Smooth muscle cell (in vitro differentiated cells): ENCODE measurements around the gene CTF1. TPM values are rescaled to one million over a fixed set of nuclear protein-coding genes. Genes with fewer than 3 reads are reported as not detected.

Experiments
- DNase-seq: peaks from one replicate; lab custom pipeline; 2025; ENCODE audit not compliant: unreplicated experiment; lab: John Stamatoyannopoulos, UW
- H2AFZ ChIP-seq: fragments of 200-600 bp; sonication (generic); 2 replicates; pipeline ENCODE4 v1.6.0; 2016; ENCODE audit warnings: antibody characterized with exemption, low read depth, mild to moderate bottlenecking
- H3F3A ChIP-seq: fragments of 200-600 bp; sonication (generic); 2 replicates; pipeline ENCODE4 v1.6.0; 2017; ENCODE audit warnings: antibody characterized with exemption, low read depth
- H3K27ac ChIP-seq: fragments of 200-600 bp; sonication (generic); 2 replicates; pipeline ENCODE4 v1.5.1; 2016; ENCODE audit warnings: low read depth, mild to moderate bottlenecking
- H3K27me3 ChIP-seq: fragments of 200-600 bp; sonication (generic); 2 replicates; pipeline ENCODE4 v1.6.1; 2016; ENCODE audit warnings: low read depth, mild to moderate bottlenecking
- H3K36me3 ChIP-seq: fragments of 200-600 bp; sonication (generic); 2 replicates; pipeline ENCODE4 v1.5.1; 2016; ENCODE audit warnings: low read depth
- H3K4me1 ChIP-seq: fragments of 200-600 bp; sonication (generic); 2 replicates; pipeline ENCODE4 v1.5.1; 2016; ENCODE audit warnings: low read depth
- H3K4me2 ChIP-seq: fragments of 200-600 bp; sonication (generic); 2 replicates; pipeline ENCODE4 v1.6.0; 2016; ENCODE audit warnings: mild to moderate bottlenecking
- H3K4me3 ChIP-seq: fragments of 200-600 bp; sonication (generic); 2 replicates; pipeline ENCODE4 v1.5.1; 2016; ENCODE audit warnings: mild to moderate bottlenecking
- H3K79me2 ChIP-seq: fragments of 200-600 bp; sonication (generic); 2 replicates; pipeline ENCODE4 v1.6.0; 2016; ENCODE audit warnings: low read depth, mild to moderate bottlenecking
- H3K9ac ChIP-seq: fragments of 200-600 bp; sonication (generic); 2 replicates; pipeline ENCODE4 v1.6.0; 2016; ENCODE audit warnings: low read depth
- H3K9me3 ChIP-seq: fragments of 200-600 bp; sonication (generic); replicated peaks from 2 replicates; pipeline ENCODE4 v1.5.1; 2016; ENCODE audit warnings: low read depth
- H4K20me1 ChIP-seq: fragments of 200-600 bp; sonication (generic); 2 replicates; pipeline ENCODE4 v1.6.0; 2016; ENCODE audit warnings: low read depth
- CTCF ChIP-seq: fragments of 200-600 bp; sonication (generic); IDR thresholded peaks from 2 replicates; pipeline ENCODE4 v1.5.1; 2017; ENCODE audit warnings: borderline replicate concordance, mild to moderate bottlenecking, antibody characterized with exemption; ENCODE audit not compliant: insufficient read depth, poor library complexity, severe bottlenecking
- WGBS: methylation state at CpG from one replicate; pipeline ENCODE4 v1.1.7; 2016; ENCODE audit warnings: low lambda C conversion rate; 5-methylcytosine and 5-hydroxymethylcytosine counted together
- polyA plus RNA-seq: library from polyadenylated mRNA; unstranded; fragments of >200 nt; fragmentation: Nextera tagmentation; extraction: Ambion mirVana; gene quantifications from 2 replicates; pipeline ENCODE4 v1.2.1, GENCODE V29; 2016
- total RNA-seq: library from RNA; depleted of rRNA; stranded (reverse); fragments of >200 nt; gene quantifications from 2 replicates; pipeline ENCODE4 v1.2.3, GENCODE V29; 2014

The CTF1 gene
- total and polyA plus RNA-seq, 2 experiments from 2014 or later: 0.76 to 8.1 TPM

- Histone ChIP-seq H3K4me3 (peak overlapping the region; percentile 89), H2AFZ (peak overlapping the region; percentile 93), H3K36me3 (no peaks in the 10 kb centered on the region), H3K27me3 (no peaks in the 10 kb centered on the region), H3K79me2 (peaks cover 3% of the 10 kb centered on the region), H3K27ac (peak overlapping the region; percentile 94), H3K4me1 (peaks cover 10% of the 10 kb centered on the region), H3K9me3 (no peaks in the 10 kb centered on the region), H3K9ac (peak overlapping the region; percentile 93), H3F3A (no peaks in the 10 kb centered on the region), H3K4me2 (peak overlapping the region; percentile 93), H4K20me1 (peaks cover 12% of the 10 kb centered on the region)
- under 1% methylated on average over 32 of the region's 33 CpGs for WGBS
- peak; percentile 94 for DNase-seq
- no peak for TF ChIP-seq CTCF
Observed at GRCh38 chr16:30922960-30923535, 26.6 kb downstream of the CTF1 start.

- Histone ChIP-seq H3K27ac (peak within 1 kb of the TSS; percentile 94), H2AFZ (peak within 1 kb of the TSS; percentile 93), H3K36me3 (no peaks in the 10 kb centered on the region), H3K79me2 (peaks cover 3% of the 10 kb centered on the region), H3K4me3 (peak within 1 kb of the TSS; percentile 89), H4K20me1 (peaks cover 12% of the 10 kb centered on the region), H3K27me3 (no peaks in the 10 kb centered on the region), H3F3A (no peaks in the 10 kb centered on the region), H3K4me2 (peak within 1 kb of the TSS; percentile 93), H3K9me3 (no peaks in the 10 kb centered on the region), H3K4me1 (peaks cover 10% of the 10 kb centered on the region), H3K9ac (peak within 1 kb of the TSS; percentile 93)
- no peak for DNase-seq
- no peak for TF ChIP-seq CTCF
- WGBS: 1% methylated on average over 10 of the region's 31 CpGs
Observed at GRCh38 chr16:30923554-30924075, 27.2 kb downstream of the CTF1 start, which contains the start of gene FBXL19. Gene FBXL19, plus strand, starts transcription at chr16:30923572. Its CDS starts 2,183 bp downstream, at chr16:30925755.

GRCh38 chr16:30924076-30924912 lies 27.9 kb downstream of the CTF1 start:
- Histone ChIP-seq H3F3A (no peaks in the 10 kb centered on the region), H3K36me3 (no peaks in the 10 kb centered on the region), H3K9ac (peak overlapping the region; percentile 62), H3K27me3 (no peaks in the 10 kb centered on the region), H3K4me3 (peak overlapping the region; percentile 89), H3K79me2 (peaks cover 3% of the 10 kb centered on the region), H3K9me3 (no peaks in the 10 kb centered on the region), H3K27ac (peak overlapping the region; percentile 31), H3K4me1 (peaks cover 10% of the 10 kb centered on the region), H2AFZ (no peak overlapping the region), H3K4me2 (peak overlapping the region; percentile 93), H4K20me1 (peaks cover 12% of the 10 kb centered on the region)
- no peak for TF ChIP-seq CTCF
- no peak for DNase-seq
- 11% methylated on average over 8 of the region's 53 CpGs for WGBS
